ENCODE data around the gene SLC18A2. TPM values are rescaled to one million over a fixed set of nuclear protein-coding genes. Genes with fewer than 3 reads are reported as not detected.

The SLC18A2 gene
- total RNA-seq, 1 donor from 2014 or later = 0.88 TPM

- H3K36me3 Mint-ChIP-seq = no peaks in the 10 kb centered on the region
- Histone ChIP-seq H3K27me3 (no peaks in the 10 kb centered on the region), H3K9ac (no peak overlapping the region), H4K20me1 (ENCODE audit: low read depth) (no peaks in the 10 kb centered on the region), H3K4me2 (no peak overlapping the region), H3K4me3 (no peak overlapping the region), H3K27ac (no peak overlapping the region), H3K79me2 (ENCODE audit: low read depth) (no peaks in the 10 kb centered on the region), H3F3A (ENCODE audit: low read depth) (no peaks in the 10 kb centered on the region), H3K36me3 (no peaks in the 10 kb centered on the region), H2AFZ (replicated peaks) (no peak overlapping the region), H3K9me3 (ENCODE audit: low read depth) (no peaks in the 10 kb centered on the region), H3K4me1 (peaks cover 33% of the 10 kb centered on the region)
- DNase-seq (ENCODE audit: low spot score) = no peak
- H3K27me3 Mint-ChIP-seq (ENCODE audit: insufficient read depth, low read depth) = peaks cover 2% of the 10 kb centered on the region
- no peak overlapping the region for H3K4me3 Mint-ChIP-seq
- TF ChIP-seq EZH2 (IDR thresholded peaks at IDR 0.05) = no peak
- no peak for TF ChIP-seq CTCF (IDR thresholded peaks at IDR 0.05)
- no peak for TF ChIP-seq EZH2phosphoT487 (IDR thresholded peaks at IDR 0.05)
- H3K4me1 Mint-ChIP-seq = peaks cover 45% of the 10 kb centered on the region
- H3K27ac Mint-ChIP-seq = peak overlapping the region; percentile 24
- no peaks in the 10 kb centered on the region for H3K9me3 Mint-ChIP-seq
These were observed 14.1 kb downstream of the SLC18A2 start for GRCh38 chr10:117254774-117255735.

- Histone ChIP-seq H3K27ac (no peak overlapping the region), H3K36me3 (no peaks in the 10 kb centered on the region), H3F3A (ENCODE audit: low read depth) (peaks cover 4% of the 10 kb centered on the region), H3K9ac (no peak overlapping the region), H3K4me3 (no peak overlapping the region), H3K79me2 (ENCODE audit: low read depth) (no peaks in the 10 kb centered on the region), H3K9me3 (ENCODE audit: low read depth) (no peaks in the 10 kb centered on the region), H3K4me1 (peaks cover 38% of the 10 kb centered on the region), H4K20me1 (ENCODE audit: low read depth) (no peaks in the 10 kb centered on the region), H2AFZ (replicated peaks) (no peak overlapping the region), H3K27me3 (no peaks in the 10 kb centered on the region), H3K4me2 (no peak overlapping the region)
- H3K9me3 Mint-ChIP-seq = no peaks in the 10 kb centered on the region
- no peak overlapping the region for H3K27ac Mint-ChIP-seq
- peaks cover 2% of the 10 kb centered on the region for H3K27me3 Mint-ChIP-seq (ENCODE audit: insufficient read depth, low read depth)
- H3K4me3 Mint-ChIP-seq = no peak overlapping the region
- DNase-seq (ENCODE audit: low spot score) = no peak
- peaks cover 53% of the 10 kb centered on the region for H3K4me1 Mint-ChIP-seq
- TF ChIP-seq CTCF (IDR thresholded peaks at IDR 0.05) (no peak), EZH2phosphoT487 (IDR thresholded peaks at IDR 0.05) (no peak), EZH2 (IDR thresholded peaks at IDR 0.05) (no peak)
- no peaks in the 10 kb centered on the region for H3K36me3 Mint-ChIP-seq
These were observed 15.0 kb downstream of the SLC18A2 start for GRCh38 chr10:117255835-117256460.

- no peaks in the 10 kb centered on the region for H3K9me3 ChIP-seq (ENCODE audit: low read depth)
- H3K79me2 ChIP-seq (ENCODE audit: low read depth) = no peaks in the 10 kb centered on the region
- H3K4me1 ChIP-seq = peaks cover 30% of the 10 kb centered on the region
- DNase-seq (ENCODE audit: low spot score) = no peak
- no peak overlapping the region for H2AFZ ChIP-seq (replicated peaks)
- H3K4me1 Mint-ChIP-seq = peaks cover 50% of the 10 kb centered on the region
- no peaks in the 10 kb centered on the region for H3K9me3 Mint-ChIP-seq
- H3K27me3 ChIP-seq = no peaks in the 10 kb centered on the region
- no peaks in the 10 kb centered on the region for H4K20me1 ChIP-seq (ENCODE audit: low read depth)
- H3K4me3 ChIP-seq = no peak overlapping the region
- H3K4me3 Mint-ChIP-seq = no peak overlapping the region
- no peaks in the 10 kb centered on the region for H3K36me3 ChIP-seq
- TF ChIP-seq EZH2phosphoT487 (IDR thresholded peaks at IDR 0.05) = no peak
- H3K27ac Mint-ChIP-seq = no peak overlapping the region
- H3F3A ChIP-seq (ENCODE audit: low read depth) = peaks cover 4% of the 10 kb centered on the region
- H3K27me3 Mint-ChIP-seq (ENCODE audit: insufficient read depth, low read depth) = peaks cover 2% of the 10 kb centered on the region
- H3K9ac ChIP-seq = no peak overlapping the region
- no peaks in the 10 kb centered on the region for H3K36me3 Mint-ChIP-seq
- H3K27ac ChIP-seq = no peak overlapping the region
- no peak overlapping the region for H3K4me2 ChIP-seq
These were observed 16.0 kb downstream of the SLC18A2 start for GRCh38 chr10:117256910-117257309.
